ENCODE measurements around the gene PHKG2.

Gene PHKG2

GRCh38 chr16:30755955-30756780 lies 7.9 kb downstream of the PHKG2 start:
- no peak overlapping the region for H3K4me3 ChIP-seq (replicated peaks; ENCODE audit: low read depth, low read length)
- TF ChIP-seq CTCF (IDR thresholded peaks at IDR 0.05; ENCODE audit: low read depth, low read length, missing control alignments) = no peak
- no peak for DNase-seq (ENCODE audit: extremely low read depth, low read depth)

- no peak for TF ChIP-seq CTCF (IDR thresholded peaks at IDR 0.05; ENCODE audit: low read depth, low read length, missing control alignments)
These were observed 8.5 kb downstream of the PHKG2 start for GRCh38 chr16:30756781-30757100.

GRCh38 chr16:30757316-30757715 lies 9.1 kb downstream of the PHKG2 start:
- no peak overlapping the region for H3K4me3 ChIP-seq (replicated peaks; ENCODE audit: low read depth, low read length)
- no peak for TF ChIP-seq CTCF (IDR thresholded peaks at IDR 0.05; ENCODE audit: low read depth, low read length, missing control alignments)
- no peak for DNase-seq (ENCODE audit: extremely low read depth, low read depth)

More at GRCh38 chr16:30756781-30757100, 8.5 kb downstream of the PHKG2 start:
- DNase-seq (ENCODE audit: extremely low read depth, low read depth) = no peak
- H3K4me3 ChIP-seq (replicated peaks; ENCODE audit: low read depth, low read length) = no peak overlapping the region

- TF ChIP-seq CTCF (IDR thresholded peaks at IDR 0.05; ENCODE audit: low read depth, low read length, missing control alignments) = no peak
- no peak overlapping the region for H3K4me3 ChIP-seq (replicated peaks; ENCODE audit: low read depth, low read length)
- no peak for DNase-seq (ENCODE audit: extremely low read depth, low read depth)
These were observed 10.8 kb downstream of the PHKG2 start for GRCh38 chr16:30758988-30759491.

- no peak for DNase-seq (ENCODE audit: extremely low read depth, low read depth)
These were observed 11.9 kb downstream of the PHKG2 start for GRCh38 chr16:30760001-30760559.

More at GRCh38 chr16:30760001-30760559, 11.9 kb downstream of the PHKG2 start:
- peak overlapping the region; percentile 94; the same call in 1 of the 2 replicates for H3K4me3 ChIP-seq (replicated peaks; ENCODE audit: low read depth, low read length)
- no peak for TF ChIP-seq CTCF (IDR thresholded peaks at IDR 0.05; ENCODE audit: low read depth, low read length, missing control alignments)
